DMS53 treated with DMSO at 0.1 percent for 48 hours (cell line): ENCODE measurements around the gene RSAD1.

Experiments
- DNase-seq: peaks from one replicate; lab custom pipeline; 2025; ENCODE audit not compliant: unreplicated experiment; lab: John Stamatoyannopoulos, UW

Gene RSAD1

DNA sequence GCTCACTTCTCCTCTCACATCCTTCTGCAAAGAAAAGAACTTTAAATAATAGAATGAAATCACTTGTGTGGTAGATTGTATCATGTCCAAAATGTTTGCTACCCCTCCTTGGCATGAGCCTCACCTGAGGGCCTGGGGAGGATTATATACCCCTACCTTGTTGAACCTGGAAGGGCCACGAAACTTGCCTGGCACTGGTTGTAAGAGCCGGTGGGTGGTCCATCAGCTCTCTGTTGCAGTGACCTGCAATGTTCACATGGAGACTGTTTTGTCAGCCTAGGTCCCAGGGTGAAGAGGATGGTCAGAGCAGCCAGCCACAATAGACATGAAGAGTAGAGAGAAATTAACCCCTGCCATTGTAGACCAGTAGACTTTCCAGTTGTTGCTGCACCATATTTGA, 10.2 kb downstream of the RSAD1 start:
- no peak for DNase-seq

DNA sequence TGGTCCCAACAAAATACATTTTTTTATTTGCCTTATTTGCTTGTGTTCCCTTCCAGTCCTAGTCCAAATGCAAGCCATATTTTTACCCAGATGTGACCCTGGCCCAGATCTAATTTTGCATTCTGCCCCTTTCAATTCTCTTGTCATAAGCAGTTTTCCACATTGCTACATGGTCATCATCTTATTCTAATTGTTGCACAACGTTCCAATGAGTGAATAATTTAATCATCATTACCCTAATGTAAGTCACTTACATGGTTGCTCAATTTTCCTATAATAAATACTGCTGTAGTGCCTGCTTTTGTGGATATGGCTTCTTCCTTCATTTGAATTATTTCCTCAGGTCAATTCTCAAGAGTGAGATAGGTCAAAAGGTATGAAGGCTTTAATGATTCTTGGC, 12.8 kb downstream of the RSAD1 start:
- DNase-seq: no peak

DNA sequence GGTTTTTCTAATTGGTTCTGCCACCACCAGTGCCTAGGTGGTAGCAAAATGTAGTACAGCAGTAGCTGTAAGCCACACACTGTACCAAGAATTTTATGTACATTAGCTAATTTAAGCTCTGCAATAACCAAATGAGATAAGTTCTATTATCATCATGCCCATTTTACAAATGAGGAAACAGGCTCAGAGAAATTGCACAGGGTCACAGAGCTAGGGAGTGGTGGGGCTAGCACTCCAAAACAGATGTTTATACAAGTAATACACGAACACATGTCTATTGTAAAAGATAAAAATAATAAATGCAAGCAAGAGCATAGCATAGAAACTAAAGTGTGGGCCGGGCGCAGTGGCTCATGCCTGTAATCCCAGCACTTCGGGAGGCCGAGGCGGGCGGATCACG, 13.6 kb downstream of the RSAD1 start:
- DNase-seq: no peak

DNA sequence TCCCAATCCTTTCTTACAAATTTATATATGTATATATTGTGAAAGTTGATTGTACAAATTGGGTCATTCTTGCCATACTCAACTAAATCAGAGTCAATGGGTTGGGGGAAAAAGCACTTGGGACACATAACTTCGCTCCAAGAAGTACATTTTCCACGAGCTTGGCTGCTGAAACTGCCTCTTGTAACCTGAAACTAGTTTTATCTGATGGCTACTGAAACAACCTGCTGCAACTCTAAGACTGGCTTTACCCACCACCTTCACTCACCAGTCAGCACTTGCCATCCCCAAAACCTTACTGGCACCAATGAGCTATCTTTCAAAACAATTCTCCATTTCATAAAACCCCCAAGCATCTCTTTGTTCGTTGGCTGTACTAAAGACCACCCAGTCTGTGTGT, 15.1 kb downstream of the RSAD1 start:
- DNase-seq: no peak

DNA sequence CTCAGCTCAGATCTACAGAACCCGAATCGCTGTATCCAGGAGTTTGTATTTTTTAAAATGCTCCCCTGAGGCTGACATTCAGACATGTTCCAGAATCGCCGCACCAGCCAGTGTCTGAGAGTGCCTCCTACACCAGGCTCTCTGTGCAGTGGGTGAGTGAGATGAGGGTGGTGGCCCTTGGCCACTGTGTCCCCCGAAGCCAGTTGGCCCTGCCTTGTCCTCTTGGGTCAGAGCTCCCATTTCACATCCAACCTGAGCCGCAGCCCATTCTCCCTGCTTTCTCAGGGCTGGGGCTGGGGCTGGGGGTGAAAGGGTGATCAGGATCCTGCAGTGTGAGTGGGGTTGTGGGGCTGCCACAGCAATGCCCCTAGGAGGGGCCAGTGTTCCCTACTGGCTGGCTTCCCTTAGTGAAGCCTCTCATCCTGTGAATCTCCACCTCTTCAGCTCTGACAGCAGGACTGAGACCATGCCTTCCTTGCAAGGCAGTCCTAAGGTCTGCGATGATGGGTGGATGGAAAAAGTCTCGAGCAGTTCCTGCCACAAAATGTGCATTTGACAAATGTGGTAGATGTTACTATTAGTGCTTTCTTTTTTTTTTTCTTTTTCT, 16.7 kb downstream of the RSAD1 start:
- DNase-seq: no peak

DNA sequence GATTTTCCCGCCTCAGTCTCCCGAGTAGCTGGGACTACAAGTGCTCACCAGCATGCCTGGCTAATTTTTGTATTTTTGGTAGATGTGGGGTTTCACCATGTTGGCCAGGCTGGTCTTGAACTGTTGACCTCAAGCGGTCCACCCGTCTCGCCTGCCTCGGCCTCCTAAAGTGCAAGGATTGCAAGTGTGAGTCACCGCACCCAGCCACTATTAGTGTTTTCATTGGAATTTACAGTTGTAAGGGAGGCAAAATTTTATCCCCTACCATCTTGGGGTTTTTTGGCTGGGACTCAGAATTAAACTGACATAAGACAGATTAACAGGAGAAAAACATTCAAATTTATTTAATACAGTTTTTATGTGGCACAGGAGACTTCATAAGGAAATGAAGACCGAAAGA, 17.3 kb downstream of the RSAD1 start:
- DNase-seq: no peak

DNA sequence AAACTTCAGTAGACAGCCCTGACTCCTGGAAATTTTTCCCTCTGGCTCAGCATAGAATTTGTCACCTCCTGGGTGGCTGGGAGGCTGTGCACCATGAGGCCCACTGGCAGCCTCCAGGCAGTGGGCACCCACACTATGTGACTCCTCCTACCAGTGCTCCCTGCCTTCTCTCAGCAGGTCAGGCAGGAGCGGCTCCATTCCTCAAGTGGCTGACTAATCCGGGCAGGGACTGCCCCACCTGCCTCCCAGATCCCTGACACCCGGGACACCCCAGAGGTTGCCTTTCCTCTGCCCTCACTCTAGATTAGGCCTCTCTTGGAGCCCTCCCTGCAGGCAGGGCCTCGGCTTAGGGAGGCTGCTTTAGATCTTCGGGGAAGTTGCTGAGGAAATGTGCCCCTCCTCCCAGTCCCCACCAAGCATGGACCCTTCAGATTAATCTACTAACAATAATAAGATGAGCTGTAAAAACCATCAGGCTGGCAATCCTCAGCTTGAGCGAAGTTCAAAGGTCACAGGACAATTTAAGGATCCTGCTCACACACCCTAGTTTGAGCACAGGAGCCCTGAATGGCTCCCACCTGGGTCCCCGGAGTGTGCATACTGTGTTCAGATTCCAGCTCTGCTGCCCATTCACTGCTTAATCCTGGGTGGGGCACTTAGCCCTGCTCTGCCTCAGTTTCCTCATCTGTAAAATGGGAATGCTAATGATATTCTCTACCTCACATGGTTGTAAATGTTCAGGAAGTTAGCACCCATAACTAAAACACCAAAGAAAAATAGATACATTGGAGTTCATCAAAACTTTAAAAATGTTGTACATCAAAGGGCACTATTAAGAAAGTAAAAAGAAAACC, 19.6 kb downstream of the RSAD1 start:
- peak; percentile 42 for DNase-seq

DNA sequence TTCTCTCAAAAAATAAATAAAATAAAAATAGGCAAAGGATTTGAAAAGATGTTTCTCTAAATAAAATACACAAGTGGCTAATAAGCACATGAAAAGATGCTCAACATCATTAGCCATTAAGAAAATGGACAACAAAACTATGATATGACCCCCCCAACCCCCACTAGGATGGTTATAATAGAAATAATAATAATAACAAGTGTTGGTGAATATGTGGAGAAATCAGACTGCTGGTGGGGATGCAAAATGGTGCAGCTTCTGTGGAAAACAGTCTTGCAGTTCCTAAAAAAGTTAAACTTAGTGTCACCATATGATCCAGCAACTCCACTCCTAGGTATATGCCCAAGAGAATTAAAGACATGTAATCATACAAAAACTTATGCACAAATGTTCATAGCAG, 20.6 kb downstream of the RSAD1 start:
- no peak for DNase-seq

DNA sequence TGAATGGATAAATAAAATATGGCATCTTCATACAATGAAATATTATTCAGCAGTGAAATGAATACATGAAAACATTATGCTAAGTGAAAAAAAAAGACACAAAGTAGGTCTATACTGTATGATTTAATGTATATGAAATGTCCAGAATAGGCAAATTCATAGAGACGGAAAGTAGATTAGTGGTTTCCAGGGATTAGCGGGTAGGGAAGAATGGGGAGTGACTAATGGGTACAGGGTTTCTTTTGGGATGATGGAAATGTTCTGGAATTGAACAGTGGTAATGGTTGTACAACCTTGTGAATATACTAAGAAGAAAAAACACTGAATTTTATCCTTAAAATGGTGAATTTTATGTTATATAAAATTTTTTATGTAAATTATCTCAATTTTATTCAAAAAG, 21.1 kb downstream of the RSAD1 start:
- no peak for DNase-seq

DNA sequence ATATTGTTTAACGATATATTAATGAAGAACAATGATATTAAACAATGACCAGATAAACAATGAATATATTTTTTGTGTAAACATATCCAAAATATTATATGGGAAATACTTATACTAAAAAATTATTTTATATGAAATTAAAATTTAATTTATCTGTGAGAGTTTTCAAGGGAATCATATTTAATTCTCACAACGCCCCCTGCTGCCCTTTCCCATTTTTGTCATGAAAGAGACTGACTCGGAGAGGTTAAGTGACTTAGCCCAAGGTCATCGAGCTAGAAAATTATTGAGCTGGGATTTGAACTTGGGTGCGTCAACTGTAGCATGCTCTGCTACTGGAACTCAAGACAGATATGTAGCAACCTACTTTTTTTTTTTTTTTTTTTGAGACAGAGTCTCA, 22.4 kb downstream of the RSAD1 start:
- no peak for DNase-seq

DNA sequence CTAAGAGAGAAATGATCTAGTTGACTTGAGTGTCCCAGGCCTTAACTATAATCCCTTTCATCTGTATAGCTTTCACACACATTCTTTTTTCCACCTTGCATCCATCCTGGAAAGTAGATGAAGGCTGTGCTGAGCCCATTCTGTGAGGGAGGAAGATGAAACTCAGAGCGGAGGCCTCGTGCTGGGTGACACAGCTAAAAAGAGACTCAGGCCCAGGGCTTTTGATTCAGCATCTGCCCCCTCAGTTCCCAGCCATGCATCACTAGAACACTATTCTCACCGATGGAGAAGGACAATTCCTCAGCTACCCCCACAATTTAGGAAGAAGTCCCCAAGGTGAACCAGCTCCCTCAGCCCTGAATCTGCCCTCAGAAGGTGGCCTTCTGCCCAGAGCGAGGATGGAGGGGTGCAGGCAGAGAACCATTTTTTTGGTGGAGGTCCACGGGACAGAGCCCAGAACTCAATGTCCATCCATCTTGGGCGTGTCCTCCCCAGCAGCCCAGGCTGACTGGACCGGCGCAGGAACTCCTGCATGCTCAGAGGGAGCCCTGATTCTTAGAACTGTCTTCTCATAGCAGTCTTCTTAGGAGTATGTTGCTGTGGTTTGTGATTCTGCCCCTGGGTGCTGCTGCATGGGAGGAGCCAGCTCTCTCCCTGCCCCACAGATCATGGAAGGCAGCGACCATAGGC, 23.8 kb downstream of the RSAD1 start:
- no peak for DNase-seq

DNA sequence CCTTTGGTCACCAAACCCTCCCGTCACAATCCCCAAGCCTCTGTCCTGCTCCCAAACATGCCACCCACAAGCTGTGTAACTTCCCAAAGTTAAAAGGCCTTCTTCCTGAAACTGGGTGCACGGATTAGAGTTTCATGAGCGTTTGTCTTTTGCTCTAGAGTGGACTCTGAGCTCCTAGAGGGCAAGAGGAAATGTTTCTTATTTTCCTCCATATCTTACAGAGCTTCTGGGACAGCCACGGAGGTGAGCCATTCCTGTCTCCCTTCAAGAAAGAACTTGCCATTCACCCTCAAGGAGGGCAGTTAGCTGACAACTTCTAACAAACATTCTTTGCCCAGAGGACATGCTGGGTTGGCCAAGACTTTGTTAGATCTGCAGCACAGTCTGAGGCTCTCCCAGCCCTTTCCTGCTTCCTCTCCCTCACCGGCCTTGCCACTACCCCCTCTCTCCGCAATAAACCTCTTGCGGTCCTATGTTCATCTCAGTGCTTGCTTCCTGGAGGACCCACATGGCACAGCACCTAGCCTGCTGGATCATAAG, 27.0 kb downstream of the RSAD1 start:
- no peak for DNase-seq

DNA sequence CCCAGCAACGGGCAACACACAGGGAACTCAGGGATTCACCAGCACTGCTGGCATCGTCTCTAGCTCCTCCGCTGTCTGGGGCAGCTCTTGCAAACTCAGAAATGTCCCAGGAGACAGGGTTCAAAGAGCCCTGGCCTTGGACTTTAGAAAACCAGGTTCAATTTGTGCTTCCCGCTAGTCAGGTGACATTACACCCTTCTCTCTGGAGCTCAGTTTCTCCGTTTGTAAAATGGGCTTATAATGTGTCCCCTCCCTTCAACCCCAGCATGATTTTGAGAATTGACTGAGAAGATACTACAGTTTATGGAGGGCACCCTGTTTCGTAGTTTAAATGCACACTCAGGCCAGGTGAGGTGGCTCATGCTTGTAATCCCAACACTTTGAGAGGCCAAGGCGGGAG, 27.6 kb downstream of the RSAD1 start:
- DNase-seq: no peak

DNA sequence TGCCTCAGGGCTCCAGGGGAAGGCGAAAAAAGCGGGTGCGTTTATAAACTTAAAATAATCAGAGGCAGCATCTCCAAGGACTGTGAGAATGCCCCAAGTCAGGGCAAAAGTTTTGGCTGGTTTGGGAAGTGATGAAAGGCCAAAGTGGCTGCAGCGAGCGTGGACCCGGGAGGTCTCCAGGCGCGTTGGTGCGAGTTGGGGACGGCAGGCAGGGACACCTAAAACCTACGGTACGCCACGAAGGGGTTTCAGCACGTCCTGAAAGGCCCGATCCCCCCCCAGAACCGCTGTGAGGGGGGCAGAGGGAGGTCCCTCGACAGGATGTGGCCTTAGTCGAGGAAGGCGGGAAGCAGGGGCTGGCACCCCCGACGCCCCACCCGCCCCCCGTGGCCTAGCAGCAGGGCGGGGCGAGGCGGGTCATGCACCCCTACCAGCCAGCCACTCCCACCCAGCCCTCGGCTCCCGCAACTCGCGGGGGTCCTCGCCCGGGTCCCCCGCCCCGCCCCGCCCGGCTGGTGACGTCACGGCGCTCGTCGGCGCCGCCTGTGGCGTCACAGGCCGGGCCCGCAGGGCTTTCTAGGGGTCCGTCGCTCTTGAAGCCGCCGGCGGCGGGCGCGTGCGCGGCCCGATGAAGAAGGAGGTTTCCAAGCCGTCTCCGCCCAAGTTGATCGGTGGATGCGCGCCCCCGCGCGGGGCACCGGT, 29.4 kb downstream of the RSAD1 start, which contains the start of gene MYCBPAP:
Gene MYCBPAP, plus strand, starts transcription at position 569 of the 702 bp plus-strand sequence. CDS start 236 bp downstream, outside the sequence.
- peak; percentile 85 for DNase-seq

DNA sequence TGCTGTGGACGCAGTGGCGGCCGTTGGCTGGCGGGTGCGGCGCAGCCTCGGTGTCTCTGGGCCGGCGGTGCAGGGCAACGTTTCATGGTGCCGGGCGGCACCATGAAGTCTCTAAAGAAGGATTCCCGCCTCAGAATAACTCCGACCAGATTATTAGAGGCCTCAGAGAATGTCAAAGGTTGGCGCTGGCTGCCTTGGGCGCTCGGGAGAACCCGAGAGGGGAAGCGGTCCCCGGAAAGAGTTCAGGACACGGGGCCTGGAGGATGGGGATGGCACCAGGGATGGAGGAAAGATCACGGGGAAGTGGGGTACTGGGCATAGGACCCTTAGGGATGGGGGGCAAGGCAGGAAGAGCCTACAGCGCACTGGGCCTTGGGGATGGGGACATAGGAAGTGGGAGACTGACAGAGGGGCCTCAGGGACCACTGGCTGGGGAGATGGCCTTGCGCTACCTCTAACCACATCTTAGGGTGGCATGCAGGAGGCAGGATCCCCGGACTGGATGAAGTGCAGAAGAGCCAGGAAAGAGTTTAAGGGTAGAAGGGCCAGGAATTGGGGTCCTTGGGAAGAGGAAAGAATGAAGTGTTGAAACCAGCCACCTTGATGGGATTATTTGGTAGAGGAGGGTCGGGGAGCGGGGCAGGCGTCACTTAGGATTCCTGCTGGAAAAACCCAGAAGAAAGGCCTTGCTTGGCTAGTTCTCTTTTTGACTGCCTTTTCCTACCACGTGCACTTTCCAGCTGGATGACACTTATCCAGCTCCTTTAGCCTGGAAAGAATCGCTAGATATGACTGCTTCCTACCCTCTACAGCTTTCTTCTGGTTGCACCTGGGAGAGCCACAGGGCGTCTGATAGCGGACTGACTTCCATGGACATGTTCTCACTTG, 30.2 kb downstream of the RSAD1 start:
- DNase-seq: no peak

DNA sequence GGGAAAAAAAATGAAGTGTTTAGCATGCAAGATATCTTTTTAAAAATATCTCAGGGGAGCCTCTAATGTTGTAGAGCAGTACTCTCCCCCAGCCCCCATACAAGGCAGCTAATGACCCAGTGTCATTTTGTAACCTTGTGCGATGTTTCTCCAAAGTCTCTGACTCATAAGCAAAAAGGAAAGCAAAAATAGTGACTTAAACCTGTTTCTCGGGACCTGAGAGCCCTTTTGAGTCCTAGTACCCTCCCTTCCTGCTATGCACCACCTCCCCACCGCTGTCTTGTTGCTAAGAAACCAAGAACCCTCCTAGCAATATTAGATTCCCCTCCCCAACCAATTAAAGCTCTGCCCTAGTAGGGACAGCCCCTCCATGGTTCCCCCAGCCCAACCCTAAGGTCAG, 32.4 kb downstream of the RSAD1 start:
- no peak for DNase-seq

DNA sequence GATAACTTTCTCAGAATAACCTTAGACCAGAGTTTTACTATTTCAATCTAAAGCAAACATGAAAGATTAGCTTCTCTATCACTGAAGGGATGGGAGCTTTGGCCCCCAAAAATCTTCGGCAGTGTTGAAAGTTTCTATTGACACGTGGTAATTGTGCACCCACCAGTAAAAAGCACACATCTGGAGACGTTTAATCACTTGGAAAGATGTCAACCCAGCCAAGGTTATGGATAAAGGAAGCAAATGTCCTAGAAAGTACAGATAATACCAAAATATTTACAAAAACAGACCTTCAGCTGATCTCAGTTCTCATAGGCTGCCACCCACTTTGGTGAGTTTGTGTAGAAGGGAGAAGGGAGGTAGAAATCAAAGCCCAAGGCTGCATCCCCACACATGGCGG, 34.8 kb downstream of the RSAD1 start:
- DNase-seq: no peak

DNA sequence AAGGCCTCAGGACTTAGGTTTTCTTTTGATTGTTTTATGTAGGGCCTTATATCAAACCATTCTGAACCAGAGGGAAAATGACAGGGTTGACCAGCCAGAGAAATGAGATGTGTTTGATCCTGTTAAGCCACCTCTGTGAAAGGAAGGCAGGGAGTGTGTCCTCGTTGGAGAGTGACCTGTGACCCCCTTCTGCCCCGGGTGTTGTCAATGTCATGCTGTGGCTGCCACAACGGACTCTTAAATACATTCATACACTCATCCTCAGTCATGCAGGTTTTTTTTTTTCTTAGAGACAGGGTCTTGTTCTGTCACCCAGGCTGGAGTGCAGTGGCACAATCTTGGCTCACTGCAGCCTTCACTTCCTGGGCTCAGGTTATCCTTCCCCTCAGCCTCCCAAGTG, 35.7 kb downstream of the RSAD1 start:
- DNase-seq: no peak

DNA sequence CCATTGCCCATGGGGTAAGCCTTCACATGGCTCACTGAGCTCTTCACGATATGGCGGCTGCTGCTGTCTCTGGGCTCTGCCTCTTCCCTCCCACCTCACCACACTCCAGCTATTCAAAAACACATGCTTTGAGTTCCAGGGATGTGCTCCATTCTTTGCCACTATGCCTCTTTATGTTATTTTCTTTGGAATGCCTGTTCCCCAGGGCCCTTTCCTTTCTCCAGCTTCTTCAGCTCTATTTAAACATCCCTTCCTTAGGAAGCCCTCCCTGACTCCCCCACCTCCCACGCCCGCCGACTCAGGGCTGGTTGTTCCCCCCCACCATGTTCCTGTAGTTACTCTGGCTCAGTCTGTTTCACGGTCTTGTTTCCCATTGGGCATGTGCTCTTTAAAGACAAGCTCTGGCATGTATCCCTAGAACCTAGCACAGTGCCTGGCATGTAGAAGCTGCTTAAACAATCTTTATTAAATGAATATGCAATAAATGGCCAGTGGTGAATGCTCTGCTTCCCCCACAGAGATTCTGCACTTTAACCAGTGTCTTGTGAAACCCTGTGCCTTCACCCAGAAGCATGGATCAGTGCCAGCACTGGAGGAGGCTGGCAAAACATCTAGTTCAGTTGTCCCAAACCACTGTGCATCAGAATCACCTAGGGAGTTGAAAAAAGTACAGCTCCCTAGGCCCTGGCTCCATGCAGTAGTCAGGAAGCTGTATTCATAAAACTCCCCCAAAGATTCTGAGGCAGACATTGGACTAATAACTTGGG, 36.5 kb downstream of the RSAD1 start:
- DNase-seq: no peak
